PFSK-1 (cell line): ENCODE results near the gene EEPD1.

Source experiments
- FOXP2 ChIP-seq: optimal IDR thresholded peaks from 2 replicates; pipeline ENCODE3; 2011; ENCODE audit warnings: borderline replicate concordance, control low read depth, inconsistent platforms; ENCODE audit not compliant: insufficient read depth; ENCODE audit errors: extremely low read length, extremely low read depth
- POLR2AphosphoS5 ChIP-seq: IDR thresholded peaks from 2 replicates; pipeline ENCODE4 v1.6.1; 2012; ENCODE audit warnings: low read depth, mild to moderate bottlenecking, control low read depth, low read length, moderate library complexity
- SIN3A ChIP-seq: IDR thresholded peaks from 2 replicates; pipeline ENCODE4 v1.6.1; 2012; ENCODE audit warnings: mild to moderate bottlenecking, low read length, moderate library complexity, borderline replicate concordance; ENCODE audit not compliant: insufficient read depth
- TAF1 ChIP-seq: IDR thresholded peaks from 2 replicates; pipeline ENCODE4 v1.6.1; 2012; ENCODE audit warnings: low read length, control low read depth, borderline replicate concordance; ENCODE audit not compliant: insufficient read depth
- TF ChIP-seq, protein P1 (sequence below), 2 experiments: IDR thresholded peaks; 2 replicates each; pipeline versions ENCODE4 v1.6.1 to v1.8.0; 2011 to 2012; ENCODE audit warnings: low read depth in 2 of 2, low read length in 2 of 2, control low read depth in 1 of 2, inconsistent platforms in 1 of 2, mild to moderate bottlenecking in 1 of 2, moderate library complexity in 1 of 2; ENCODE audit not compliant: insufficient read depth in 1 of 2

Gene EEPD1

GRCh38 chr7:36266683-36267082, 113.6 kb downstream of the EEPD1 start:
- TF ChIP-seq, protein P1, sequence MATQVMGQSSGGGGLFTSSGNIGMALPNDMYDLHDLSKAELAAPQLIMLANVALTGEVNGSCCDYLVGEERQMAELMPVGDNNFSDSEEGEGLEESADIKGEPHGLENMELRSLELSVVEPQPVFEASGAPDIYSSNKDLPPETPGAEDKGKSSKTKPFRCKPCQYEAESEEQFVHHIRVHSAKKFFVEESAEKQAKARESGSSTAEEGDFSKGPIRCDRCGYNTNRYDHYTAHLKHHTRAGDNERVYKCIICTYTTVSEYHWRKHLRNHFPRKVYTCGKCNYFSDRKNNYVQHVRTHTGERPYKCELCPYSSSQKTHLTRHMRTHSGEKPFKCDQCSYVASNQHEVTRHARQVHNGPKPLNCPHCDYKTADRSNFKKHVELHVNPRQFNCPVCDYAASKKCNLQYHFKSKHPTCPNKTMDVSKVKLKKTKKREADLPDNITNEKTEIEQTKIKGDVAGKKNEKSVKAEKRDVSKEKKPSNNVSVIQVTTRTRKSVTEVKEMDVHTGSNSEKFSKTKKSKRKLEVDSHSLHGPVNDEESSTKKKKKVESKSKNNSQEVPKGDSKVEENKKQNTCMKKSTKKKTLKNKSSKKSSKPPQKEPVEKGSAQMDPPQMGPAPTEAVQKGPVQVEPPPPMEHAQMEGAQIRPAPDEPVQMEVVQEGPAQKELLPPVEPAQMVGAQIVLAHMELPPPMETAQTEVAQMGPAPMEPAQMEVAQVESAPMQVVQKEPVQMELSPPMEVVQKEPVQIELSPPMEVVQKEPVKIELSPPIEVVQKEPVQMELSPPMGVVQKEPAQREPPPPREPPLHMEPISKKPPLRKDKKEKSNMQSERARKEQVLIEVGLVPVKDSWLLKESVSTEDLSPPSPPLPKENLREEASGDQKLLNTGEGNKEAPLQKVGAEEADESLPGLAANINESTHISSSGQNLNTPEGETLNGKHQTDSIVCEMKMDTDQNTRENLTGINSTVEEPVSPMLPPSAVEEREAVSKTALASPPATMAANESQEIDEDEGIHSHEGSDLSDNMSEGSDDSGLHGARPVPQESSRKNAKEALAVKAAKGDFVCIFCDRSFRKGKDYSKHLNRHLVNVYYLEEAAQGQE (IDR thresholded peaks at IDR 0.05; ENCODE audit: insufficient read depth in 1 of 2, low read depth in 2 of 2, low read length in 2 of 2), result no peak
- TF ChIP-seq POLR2AphosphoS5, result no peak

- no peak for TF ChIP-seq SIN3A
- no peak for TF ChIP-seq TAF1
- TF ChIP-seq, protein P1 (IDR thresholded peaks at IDR 0.05; ENCODE audit: insufficient read depth in 1 of 2, low read depth in 2 of 2, low read length in 2 of 2), result no peak
- no peak for TF ChIP-seq POLR2AphosphoS5
- TF ChIP-seq FOXP2, result no peak
Observed at GRCh38 chr7:36272211-36272566, 119.1 kb downstream of the EEPD1 start.

DNA sequence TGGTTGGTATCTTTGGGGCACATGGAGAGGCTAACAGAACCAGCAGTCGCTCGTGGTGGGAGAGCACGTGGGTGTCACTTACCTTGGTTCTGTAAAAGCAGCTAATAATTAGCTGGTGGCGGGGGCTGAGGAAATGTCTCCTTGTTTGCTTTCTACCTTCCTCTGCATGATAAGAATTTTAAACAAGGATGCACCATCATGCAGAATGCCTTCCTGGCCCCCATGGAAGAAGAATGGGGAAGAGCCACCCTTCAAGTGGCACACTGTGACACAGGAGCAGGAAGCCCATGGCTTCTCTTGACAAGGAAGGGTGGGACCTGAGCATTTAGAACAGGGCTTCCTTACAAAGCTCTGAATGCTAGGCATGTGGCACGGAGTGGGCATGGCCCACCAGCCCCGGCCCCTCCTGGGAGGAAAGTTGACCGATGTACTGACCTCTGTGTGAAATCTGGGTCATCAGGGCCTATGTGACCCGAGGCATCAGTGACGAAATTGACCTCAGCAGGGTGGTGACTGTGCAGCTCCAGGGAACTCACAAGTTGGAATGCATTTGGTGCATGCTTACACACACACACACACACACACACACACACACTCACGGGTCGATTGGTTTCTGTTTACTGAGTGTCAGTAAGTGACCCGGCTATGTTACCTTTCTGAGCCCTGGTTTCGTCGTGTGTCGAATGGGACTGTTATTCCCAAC, 119.7 kb downstream of the EEPD1 start:
- TF ChIP-seq POLR2AphosphoS5, result no peak
- TF ChIP-seq, protein P1 (IDR thresholded peaks at IDR 0.05; ENCODE audit: insufficient read depth in 1 of 2, low read depth in 2 of 2, low read length in 2 of 2), result no peak
- TF ChIP-seq TAF1, result no peak
- TF ChIP-seq FOXP2, result no peak
- no peak for TF ChIP-seq SIN3A

DNA sequence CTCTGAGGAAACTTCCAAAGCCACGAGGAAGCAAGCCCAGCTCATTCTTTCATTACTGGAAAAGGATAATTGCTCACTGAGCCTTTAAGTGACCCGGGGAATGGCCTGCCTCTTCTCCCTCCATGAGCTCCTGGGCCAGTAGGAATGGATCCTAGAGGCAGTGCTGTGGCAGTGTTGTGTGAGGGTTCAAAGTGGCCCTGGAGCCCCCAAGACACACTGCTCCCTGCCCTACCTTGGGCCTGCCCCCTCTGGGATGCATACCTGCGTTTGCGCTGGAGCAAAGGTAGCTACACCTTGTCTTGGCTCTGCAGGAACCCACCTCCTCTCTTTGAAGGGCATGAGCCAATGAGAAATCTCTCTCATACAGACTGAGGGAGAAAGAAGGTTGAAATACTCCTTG, 120.8 kb downstream of the EEPD1 start:
- no peak for TF ChIP-seq POLR2AphosphoS5

DNA sequence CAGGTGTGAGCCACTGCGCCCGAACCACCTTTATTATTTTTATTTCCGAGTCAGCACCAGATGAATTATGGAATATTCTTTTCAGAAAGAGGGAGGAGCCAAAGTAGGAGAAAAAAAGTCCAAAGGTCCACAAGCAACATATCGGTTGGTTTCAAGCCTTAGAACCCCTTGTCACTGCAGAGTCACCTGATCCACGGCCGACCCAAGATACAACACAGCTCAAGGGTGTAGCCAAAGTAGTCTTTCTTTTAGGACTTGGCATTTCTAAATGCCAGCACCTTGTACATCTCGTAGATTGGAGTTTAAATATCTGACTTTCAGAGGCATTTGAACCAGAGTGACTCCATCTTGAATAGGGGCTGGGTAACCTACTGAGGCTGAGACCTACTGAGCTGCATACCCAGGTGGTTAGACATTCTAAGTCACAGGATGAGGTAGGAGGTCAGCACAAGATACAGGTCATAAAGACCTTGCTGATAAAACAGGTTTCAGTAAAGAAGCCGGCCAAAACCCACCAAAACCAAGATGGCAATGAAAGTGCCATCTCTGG, 122.8 kb downstream of the EEPD1 start:
- no peak for TF ChIP-seq POLR2AphosphoS5
- TF ChIP-seq FOXP2, result no peak
- TF ChIP-seq, protein P1 (IDR thresholded peaks at IDR 0.05; ENCODE audit: insufficient read depth in 1 of 2, low read depth in 2 of 2, low read length in 2 of 2), result no peak
- TF ChIP-seq TAF1, result no peak
